Hepatocyte (in vitro differentiated cells): ENCODE measurements around the gene STX4.

Experiments
- EZH2 ChIP-seq: fragments of 200-600 bp; sonication (generic); IDR thresholded peaks from 2 replicates; pipeline ENCODE4 v1.6.1; 2016; ENCODE audit warnings: antibody characterized with exemption, mild to moderate bottlenecking, borderline replicate concordance
- EZH2phosphoT487 ChIP-seq: fragments of 200-600 bp; sonication (generic); IDR thresholded peaks from one replicate; pipeline ENCODE4 v1.6.1; 2018; ENCODE audit warnings: antibody characterized with exemption, mild to moderate bottlenecking, low read depth, moderate library complexity; ENCODE audit not compliant: unreplicated experiment, severe bottlenecking
- TF ChIP-seq, protein P1 (sequence below): fragments of 200-600 bp; sonication (generic); IDR thresholded peaks from 2 replicates; pipeline ENCODE4 v1.5.1; 2016; ENCODE audit warnings: antibody characterized with exemption, mild to moderate bottlenecking; ENCODE audit not compliant: poor library complexity

DNA sequence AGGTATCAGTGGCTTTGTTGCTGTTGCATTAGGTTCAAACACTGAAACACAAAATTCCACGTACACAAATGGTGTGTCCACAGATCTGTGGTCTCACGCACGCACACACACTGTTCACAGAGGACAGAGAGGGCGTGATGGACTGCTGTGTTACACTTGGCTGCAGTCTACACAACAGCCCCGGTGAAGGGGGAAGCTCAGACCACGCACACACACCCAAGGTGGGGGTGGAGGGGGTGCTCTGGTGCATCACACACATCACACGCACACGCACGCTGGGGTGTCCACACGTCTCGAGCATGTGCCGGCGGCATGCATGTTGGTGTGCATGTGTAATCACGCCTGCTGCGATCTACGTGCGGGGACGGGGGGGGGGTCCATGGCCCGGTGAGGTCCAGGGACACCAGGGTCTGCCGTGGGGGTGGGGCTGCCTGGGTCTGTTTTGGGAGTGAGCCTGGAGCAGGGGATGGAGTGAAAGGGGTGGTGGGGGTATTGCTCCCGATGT, 41.0 kb upstream of the STX4 start:
- TF ChIP-seq, protein P1, sequence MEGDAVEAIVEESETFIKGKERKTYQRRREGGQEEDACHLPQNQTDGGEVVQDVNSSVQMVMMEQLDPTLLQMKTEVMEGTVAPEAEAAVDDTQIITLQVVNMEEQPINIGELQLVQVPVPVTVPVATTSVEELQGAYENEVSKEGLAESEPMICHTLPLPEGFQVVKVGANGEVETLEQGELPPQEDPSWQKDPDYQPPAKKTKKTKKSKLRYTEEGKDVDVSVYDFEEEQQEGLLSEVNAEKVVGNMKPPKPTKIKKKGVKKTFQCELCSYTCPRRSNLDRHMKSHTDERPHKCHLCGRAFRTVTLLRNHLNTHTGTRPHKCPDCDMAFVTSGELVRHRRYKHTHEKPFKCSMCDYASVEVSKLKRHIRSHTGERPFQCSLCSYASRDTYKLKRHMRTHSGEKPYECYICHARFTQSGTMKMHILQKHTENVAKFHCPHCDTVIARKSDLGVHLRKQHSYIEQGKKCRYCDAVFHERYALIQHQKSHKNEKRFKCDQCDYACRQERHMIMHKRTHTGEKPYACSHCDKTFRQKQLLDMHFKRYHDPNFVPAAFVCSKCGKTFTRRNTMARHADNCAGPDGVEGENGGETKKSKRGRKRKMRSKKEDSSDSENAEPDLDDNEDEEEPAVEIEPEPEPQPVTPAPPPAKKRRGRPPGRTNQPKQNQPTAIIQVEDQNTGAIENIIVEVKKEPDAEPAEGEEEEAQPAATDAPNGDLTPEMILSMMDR = no peak
- TF ChIP-seq EZH2 (no peak), EZH2phosphoT487 (no peak)
